Liver (tissue), 3 donors: ENCODE data around the gene NOL4L.

Experiments used
- FOXA2 ChIP-seq: IDR thresholded peaks from 2 replicates; pipeline ENCODE4 v1.6.1; 2016; ENCODE audit warnings: antibody characterized with exemption
- SP1 ChIP-seq: IDR thresholded peaks from 2 replicates; pipeline ENCODE4 v1.6.1; 2018; ENCODE audit warnings: antibody characterized with exemption, mild to moderate bottlenecking
- TAF1 ChIP-seq: conservative IDR thresholded peaks from 2 replicates; pipeline ENCODE4 v1.6.1; 2016; ENCODE audit warnings: antibody characterized with exemption, mild to moderate bottlenecking
- TF ChIP-seq, protein P1 (sequence below): fragments of 150-350 bp; IDR thresholded peaks from 2 replicates; pipeline ENCODE4 v1.5.1; 2017; ENCODE audit warnings: improper control_type of control experiment, low read depth, low read length; ENCODE audit not compliant: missing input control
- TF ChIP-seq, protein P2 (sequence below): IDR thresholded peaks from 2 replicates; pipeline ENCODE4 v1.6.1; 2016; ENCODE audit warnings: antibody characterized with exemption
- TF ChIP-seq, protein P3 (sequence below): IDR thresholded peaks from 2 replicates; pipeline ENCODE4 v1.6.1; 2016; ENCODE audit warnings: antibody characterized with exemption, mild to moderate bottlenecking
- donor health status: healthy.
- donor health status: healthy.

DNA sequence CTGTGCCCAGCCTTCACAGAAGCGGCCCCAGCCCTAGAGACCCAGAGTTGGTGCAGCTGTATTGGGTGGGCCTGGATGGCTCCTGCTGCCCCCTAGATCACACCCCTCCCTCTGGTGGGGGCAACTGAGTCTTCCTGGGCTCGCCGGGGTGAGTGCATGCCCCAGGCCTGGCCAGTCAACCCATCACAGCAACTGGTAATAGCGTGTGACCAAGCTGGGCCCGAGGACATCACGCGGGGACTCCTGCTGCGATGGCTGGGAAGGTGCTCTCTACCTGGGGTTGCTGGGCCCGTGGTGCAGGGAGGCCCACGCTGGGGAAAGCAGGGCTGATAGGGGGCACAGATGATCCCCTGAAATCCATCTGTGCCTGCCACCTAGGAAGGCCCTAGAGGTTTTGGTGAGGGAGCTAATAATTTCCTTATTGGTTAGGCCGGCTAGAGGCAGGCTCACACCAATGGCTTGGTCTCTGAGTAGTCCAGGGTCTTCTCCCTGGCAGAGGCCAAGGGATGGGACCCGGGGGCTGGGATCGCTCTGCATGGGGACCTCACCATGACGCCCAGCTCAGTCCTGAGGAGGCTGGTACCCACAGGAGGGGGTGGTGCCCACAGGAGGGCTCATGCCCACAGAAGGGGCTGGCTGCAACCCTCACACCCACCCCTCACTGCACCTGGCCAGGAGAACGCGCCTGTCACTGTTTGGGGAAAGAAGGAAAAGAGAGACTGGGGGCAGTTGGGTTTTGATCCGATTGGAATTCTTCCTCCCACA, 123.1 kb downstream of the NOL4L start:
- TF ChIP-seq, protein P1, sequence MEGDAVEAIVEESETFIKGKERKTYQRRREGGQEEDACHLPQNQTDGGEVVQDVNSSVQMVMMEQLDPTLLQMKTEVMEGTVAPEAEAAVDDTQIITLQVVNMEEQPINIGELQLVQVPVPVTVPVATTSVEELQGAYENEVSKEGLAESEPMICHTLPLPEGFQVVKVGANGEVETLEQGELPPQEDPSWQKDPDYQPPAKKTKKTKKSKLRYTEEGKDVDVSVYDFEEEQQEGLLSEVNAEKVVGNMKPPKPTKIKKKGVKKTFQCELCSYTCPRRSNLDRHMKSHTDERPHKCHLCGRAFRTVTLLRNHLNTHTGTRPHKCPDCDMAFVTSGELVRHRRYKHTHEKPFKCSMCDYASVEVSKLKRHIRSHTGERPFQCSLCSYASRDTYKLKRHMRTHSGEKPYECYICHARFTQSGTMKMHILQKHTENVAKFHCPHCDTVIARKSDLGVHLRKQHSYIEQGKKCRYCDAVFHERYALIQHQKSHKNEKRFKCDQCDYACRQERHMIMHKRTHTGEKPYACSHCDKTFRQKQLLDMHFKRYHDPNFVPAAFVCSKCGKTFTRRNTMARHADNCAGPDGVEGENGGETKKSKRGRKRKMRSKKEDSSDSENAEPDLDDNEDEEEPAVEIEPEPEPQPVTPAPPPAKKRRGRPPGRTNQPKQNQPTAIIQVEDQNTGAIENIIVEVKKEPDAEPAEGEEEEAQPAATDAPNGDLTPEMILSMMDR = no peak
- TF ChIP-seq SP1 (no peak), TAF1 (no peak), FOXA2 (no peak)
- TF ChIP-seq, protein P2, sequence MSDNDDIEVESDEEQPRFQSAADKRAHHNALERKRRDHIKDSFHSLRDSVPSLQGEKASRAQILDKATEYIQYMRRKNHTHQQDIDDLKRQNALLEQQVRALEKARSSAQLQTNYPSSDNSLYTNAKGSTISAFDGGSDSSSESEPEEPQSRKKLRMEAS = no peak
- TF ChIP-seq, protein P3, sequence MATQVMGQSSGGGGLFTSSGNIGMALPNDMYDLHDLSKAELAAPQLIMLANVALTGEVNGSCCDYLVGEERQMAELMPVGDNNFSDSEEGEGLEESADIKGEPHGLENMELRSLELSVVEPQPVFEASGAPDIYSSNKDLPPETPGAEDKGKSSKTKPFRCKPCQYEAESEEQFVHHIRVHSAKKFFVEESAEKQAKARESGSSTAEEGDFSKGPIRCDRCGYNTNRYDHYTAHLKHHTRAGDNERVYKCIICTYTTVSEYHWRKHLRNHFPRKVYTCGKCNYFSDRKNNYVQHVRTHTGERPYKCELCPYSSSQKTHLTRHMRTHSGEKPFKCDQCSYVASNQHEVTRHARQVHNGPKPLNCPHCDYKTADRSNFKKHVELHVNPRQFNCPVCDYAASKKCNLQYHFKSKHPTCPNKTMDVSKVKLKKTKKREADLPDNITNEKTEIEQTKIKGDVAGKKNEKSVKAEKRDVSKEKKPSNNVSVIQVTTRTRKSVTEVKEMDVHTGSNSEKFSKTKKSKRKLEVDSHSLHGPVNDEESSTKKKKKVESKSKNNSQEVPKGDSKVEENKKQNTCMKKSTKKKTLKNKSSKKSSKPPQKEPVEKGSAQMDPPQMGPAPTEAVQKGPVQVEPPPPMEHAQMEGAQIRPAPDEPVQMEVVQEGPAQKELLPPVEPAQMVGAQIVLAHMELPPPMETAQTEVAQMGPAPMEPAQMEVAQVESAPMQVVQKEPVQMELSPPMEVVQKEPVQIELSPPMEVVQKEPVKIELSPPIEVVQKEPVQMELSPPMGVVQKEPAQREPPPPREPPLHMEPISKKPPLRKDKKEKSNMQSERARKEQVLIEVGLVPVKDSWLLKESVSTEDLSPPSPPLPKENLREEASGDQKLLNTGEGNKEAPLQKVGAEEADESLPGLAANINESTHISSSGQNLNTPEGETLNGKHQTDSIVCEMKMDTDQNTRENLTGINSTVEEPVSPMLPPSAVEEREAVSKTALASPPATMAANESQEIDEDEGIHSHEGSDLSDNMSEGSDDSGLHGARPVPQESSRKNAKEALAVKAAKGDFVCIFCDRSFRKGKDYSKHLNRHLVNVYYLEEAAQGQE = no peak
